HG03108 (cell line): ENCODE results near the gene POLR3C.
"Not testable (repeated sequence)": the region's sequence is repeated elsewhere in the genome, so short reads cannot be mapped to it uniquely, and the experiment has no call there.

ENCODE experiments used
- ATAC-seq: cut with Tn5 transposase; IDR thresholded peaks from one replicate; pipeline ENCODE4 v1.9.1; 2021; ENCODE audit warnings: moderate library complexity; ENCODE audit not compliant: unreplicated experiment

POLR3C gene

GRCh38 chr1:145818095-145818494 lies 5.9 kb upstream of the POLR3C start:
- ATAC-seq = not testable (repeated sequence)

GRCh38 chr1:145822779-145823331 lies 1.1 kb upstream of the POLR3C start:
- ATAC-seq = not testable (repeated sequence)

GRCh38 chr1:145824499-145824842 lies 471 bp downstream of the POLR3C start:
- no peak for ATAC-seq

GRCh38 chr1:145826030-145826429 lies 2.0 kb downstream of the POLR3C start:
- ATAC-seq = no peak

GRCh38 chr1:145827966-145828365 lies 4.0 kb downstream of the POLR3C start:
- ATAC-seq = no peak

GRCh38 chr1:145828367-145829026 lies 4.5 kb downstream of the POLR3C start:
- ATAC-seq = no peak

GRCh38 chr1:145830810-145831209 lies 6.8 kb downstream of the POLR3C start:
- ATAC-seq = not testable (repeated sequence)

- ATAC-seq = no peak
These were observed 13.7 kb downstream of the POLR3C start for GRCh38 chr1:145837656-145838055.

GRCh38 chr1:145843031-145843430 lies 19.0 kb downstream of the POLR3C start:
- no peak for ATAC-seq

GRCh38 chr1:145845144-145845513 lies 21.1 kb downstream of the POLR3C start:
- peak; percentile 63 for ATAC-seq

- ATAC-seq = peak; percentile 51
These were observed 21.6 kb downstream of the POLR3C start, which contains the start of gene NUDT17 for GRCh38 chr1:145845514-145846161. Gene NUDT17, plus strand, starts transcription at chr1:145845630. Its CDS starts 11 bp downstream, at chr1:145845641.

GRCh38 chr1:145846201-145846612 lies 22.2 kb downstream of the POLR3C start:
- ATAC-seq = no peak

GRCh38 chr1:145847827-145848226 lies 23.8 kb downstream of the POLR3C start:
- no peak for ATAC-seq

- no peak for ATAC-seq
These were observed 25.6 kb downstream of the POLR3C start for GRCh38 chr1:145849356-145850160.

- no peak for ATAC-seq
These were observed 31.5 kb downstream of the POLR3C start for GRCh38 chr1:145855426-145855948.

- ATAC-seq = no peak
These were observed 33.2 kb downstream of the POLR3C start for GRCh38 chr1:145857170-145857569.

- no peak for ATAC-seq
These were observed 34.4 kb downstream of the POLR3C start for GRCh38 chr1:145858238-145858900.

GRCh38 chr1:145858901-145859490 lies 35.0 kb downstream of the POLR3C start, which contains the start of gene PIAS3:
Gene PIAS3, minus strand, starts transcription at chr1:145859081. Its CDS starts 91 bp downstream, at chr1:145858990.
- ATAC-seq = peak; percentile 85

- ATAC-seq = peak; percentile 66
These were observed 35.6 kb downstream of the POLR3C start for GRCh38 chr1:145859491-145860023.
